Neuronal stem cell (in vitro differentiated cells): Measurements from ENCODE around the gene C3orf85.

Experiments used
- DNase-seq: peaks from one replicate; pipeline ENCODE4 v3.0.0-alpha.2; 2013; ENCODE audit warnings: low spot score
- H2AFZ ChIP-seq: one replicate; pipeline ENCODE4 v1.6.1; 2013; ENCODE audit warnings: mild to moderate bottlenecking, low read length, inconsistent platforms
- H2AK5ac ChIP-seq: 2 replicates; pipeline ENCODE4 v1.6.1; 2013; ENCODE audit warnings: low read depth, mild to moderate bottlenecking, inconsistent platforms, low read length, moderate library complexity, mixed read lengths
- H2BK120ac ChIP-seq: 2 replicates; pipeline ENCODE4 v1.6.1; 2013; ENCODE audit warnings: low read depth, mild to moderate bottlenecking, inconsistent platforms, low read length, moderate library complexity, mixed read lengths
- H2BK12ac ChIP-seq: one replicate; pipeline ENCODE4 v1.6.1; 2013; ENCODE audit warnings: low read length, inconsistent platforms
- H2BK15ac ChIP-seq: 2 replicates; pipeline ENCODE4 v1.6.1; 2013; ENCODE audit warnings: mild to moderate bottlenecking, low read length, inconsistent platforms, mixed read lengths
- H2BK5ac ChIP-seq: one replicate; pipeline ENCODE4 v1.6.1; 2013; ENCODE audit warnings: inconsistent platforms, mild to moderate bottlenecking, low read length, moderate library complexity
- H3K14ac ChIP-seq: one replicate; pipeline ENCODE4 v1.6.1; 2013; ENCODE audit warnings: low read length, inconsistent platforms
- H3K18ac ChIP-seq: 2 replicates; pipeline ENCODE4 v1.6.1; 2013; ENCODE audit warnings: low read length, inconsistent platforms
- H3K23ac ChIP-seq: 2 replicates; pipeline ENCODE4 v1.6.1; 2013; ENCODE audit warnings: low read depth, mild to moderate bottlenecking, mixed read lengths, low read length, inconsistent platforms; ENCODE audit not compliant: poor library complexity
- H3K27ac ChIP-seq: replicated peaks from 3 replicates; pipeline ENCODE4 v1.5.1; 2013; ENCODE audit warnings: low read length, inconsistent platforms
- H3K27me3 ChIP-seq, 3 experiments: 2 replicates each; pipeline ENCODE4 v1.6.1; 2013; ENCODE audit warnings: low read length in 3 of 3, mild to moderate bottlenecking in 2 of 3, inconsistent platforms in 1 of 3, low read depth in 1 of 3, mixed read lengths in 1 of 3, moderate library complexity in 1 of 3; ENCODE audit not compliant: control insufficient read depth in 3 of 3, insufficient read depth in 3 of 3
- H3K36me3 ChIP-seq, 2 donors: replicated peaks in 1 of 2; 2 replicates each; pipeline ENCODE4 v1.6.1; 2013; ENCODE audit warnings: low read length in 2 of 2; ENCODE audit not compliant: control insufficient read depth in 2 of 2, insufficient read depth in 2 of 2
- H3K4ac ChIP-seq: 2 replicates; pipeline ENCODE4 v1.6.1; 2013; ENCODE audit warnings: inconsistent platforms, mild to moderate bottlenecking, low read length, moderate library complexity
- H3K4me1 ChIP-seq, 2 donors: 1 replicate in 1 of 2; 2 replicates in 1 of 2; pipeline ENCODE4 v1.6.1; 2013; ENCODE audit warnings: low read length in 2 of 2, low read depth in 1 of 2; ENCODE audit not compliant: control insufficient read depth in 2 of 2, insufficient read depth in 1 of 2
- H3K4me2 ChIP-seq: one replicate; pipeline ENCODE4 v1.6.1; 2013; ENCODE audit warnings: mild to moderate bottlenecking, low read length, inconsistent platforms; ENCODE audit not compliant: insufficient read depth, poor library complexity, severe bottlenecking
- H3K4me3 ChIP-seq, 2 donors: 2 replicates each; pipeline ENCODE4 v1.5.1; 2013; ENCODE audit warnings: low read length in 2 of 2, mild to moderate bottlenecking in 2 of 2, inconsistent platforms in 1 of 2, moderate library complexity in 1 of 2
- H3K79me1 ChIP-seq: one replicate; pipeline ENCODE4 v1.6.1; 2013; ENCODE audit warnings: low read depth, mild to moderate bottlenecking, inconsistent platforms, low read length, moderate library complexity
- H3K9ac ChIP-seq: one replicate; pipeline ENCODE4 v1.6.1; 2013; ENCODE audit warnings: mild to moderate bottlenecking, low read depth, low read length, inconsistent platforms; ENCODE audit not compliant: poor library complexity
- H3K9me3 ChIP-seq, 2 donors: replicated peaks in 1 of 2; 2 replicates each; pipeline versions ENCODE3 to v1.6.1; 2013; ENCODE audit warnings: low read length in 2 of 2, mild to moderate bottlenecking in 2 of 2, inconsistent platforms in 1 of 2, low read depth in 1 of 2, mixed read lengths in 1 of 2, moderate library complexity in 1 of 2; ENCODE audit not compliant: control insufficient read depth in 2 of 2, insufficient read depth in 1 of 2
- H4K8ac ChIP-seq: one replicate; pipeline ENCODE4 v1.6.1; 2013; ENCODE audit warnings: low read depth, mild to moderate bottlenecking, inconsistent platforms, low read length, moderate library complexity
- H4K91ac ChIP-seq: one replicate; pipeline ENCODE4 v1.6.1; 2013; ENCODE audit warnings: low read length, low read depth, mild to moderate bottlenecking, inconsistent platforms; ENCODE audit not compliant: poor library complexity
- WGBS, 2 donors: extraction: QIAGEN DNeasy Blood & Tissue Kit; methylation state at CpG; one replicate each; pipeline ENCODE4 v1.1.7; 2013; ENCODE audit warnings: missing lambda C conversion rate in 2 of 2, mixed read lengths in 1 of 2; ENCODE audit not compliant: insufficient read length in 2 of 2, insufficient replicate concordance in 1 of 2; ENCODE audit errors: extremely low coverage in 2 of 2; 5-methylcytosine and 5-hydroxymethylcytosine counted together

Gene C3orf85

GRCh38 chr3:109178708-109179107, 42.2 kb downstream of the C3orf85 start:
- Histone ChIP-seq H3K4me1 (peaks cover 4 to 13% of the 10 kb centered on the region in 2 donors), H3K18ac (no peak overlapping the region), H2AK5ac (no peak overlapping the region), H4K8ac (no peak overlapping the region), H2BK12ac (no peak overlapping the region), H3K23ac (no peak overlapping the region), H2BK120ac (no peak overlapping the region), H2BK5ac (no peak overlapping the region), H3K79me1 (no peaks in the 10 kb centered on the region), H3K4me3 (no peak overlapping the region), H3K9ac (no peak overlapping the region), H3K9me3 (no peaks in the 10 kb centered on the region), H4K91ac (no peak overlapping the region), H3K27me3 (no peaks in the 10 kb centered on the region), H3K14ac (no peak overlapping the region), H2AFZ (peak overlapping the region; percentile 49), H2BK15ac (no peak overlapping the region), H3K36me3 (no peaks in the 10 kb centered on the region), H3K4me2 (no peak overlapping the region), H3K27ac (no peak overlapping the region), H3K4ac (no peak overlapping the region)
- no CpG with 5 or more reads among the region's 1 CpG for WGBS, 2 donors
- no peak for DNase-seq

- Histone ChIP-seq H3K79me1 (no peaks in the 10 kb centered on the region), H3K4me1 (peaks cover 0 to 3% of the 10 kb centered on the region in 2 donors), H3K9ac (no peak overlapping the region), H2BK5ac (no peak overlapping the region), H3K23ac (no peak overlapping the region), H3K4ac (no peak overlapping the region), H3K9me3 (no peaks in the 10 kb centered on the region), H3K4me2 (no peak overlapping the region), H3K4me3 (no peak overlapping the region), H3K27ac (no peak overlapping the region), H2AK5ac (no peak overlapping the region), H3K27me3 (no peaks in the 10 kb centered on the region), H4K91ac (no peak overlapping the region), H4K8ac (no peak overlapping the region), H3K14ac (no peak overlapping the region), H2AFZ (no peak overlapping the region), H3K18ac (no peak overlapping the region), H2BK120ac (no peak overlapping the region), H2BK15ac (no peak overlapping the region), H2BK12ac (no peak overlapping the region), H3K36me3 (no peaks in the 10 kb centered on the region)
- no peak for DNase-seq
These were observed 48.2 kb downstream of the C3orf85 start for GRCh38 chr3:109184726-109185125.

GRCh38 chr3:109187390-109187789, 50.9 kb downstream of the C3orf85 start:
- H4K91ac ChIP-seq: no peak overlapping the region
- DNase-seq: no peak
- no peak overlapping the region for H2AK5ac ChIP-seq
- H3K79me1 ChIP-seq: no peaks in the 10 kb centered on the region
- H3K9me3 ChIP-seq: no peaks in the 10 kb centered on the region
- H3K4me1 ChIP-seq: peaks cover 0 to 3% of the 10 kb centered on the region in 2 donors
- H3K27ac ChIP-seq: no peak overlapping the region
- H3K4ac ChIP-seq: no peak overlapping the region
- WGBS, 2 donors: no CpG with 5 or more reads among the region's 5 CpGs
- no peak overlapping the region for H2AFZ ChIP-seq
- H3K4me2 ChIP-seq: no peak overlapping the region
- H3K36me3 ChIP-seq: no peaks in the 10 kb centered on the region
- no peak overlapping the region for H2BK5ac ChIP-seq
- no peak overlapping the region for H3K9ac ChIP-seq
- H3K14ac ChIP-seq: no peak overlapping the region
- no peak overlapping the region for H2BK120ac ChIP-seq
- H4K8ac ChIP-seq: no peak overlapping the region
- H3K23ac ChIP-seq: no peak overlapping the region
- no peak overlapping the region for H2BK12ac ChIP-seq
- H2BK15ac ChIP-seq: no peak overlapping the region
- no peak overlapping the region for H3K4me3 ChIP-seq
- no peak overlapping the region for H3K18ac ChIP-seq
- H3K27me3 ChIP-seq: no peaks in the 10 kb centered on the region

- no peaks in the 10 kb centered on the region for H3K9me3 ChIP-seq
- H3K27me3 ChIP-seq: no peaks in the 10 kb centered on the region
- no peak overlapping the region for H2BK12ac ChIP-seq
- H3K79me1 ChIP-seq: no peaks in the 10 kb centered on the region
- no peak overlapping the region for H3K4ac ChIP-seq
- no peak overlapping the region for H3K14ac ChIP-seq
- H3K18ac ChIP-seq: no peak overlapping the region
- H3K4me2 ChIP-seq: no peak overlapping the region
- DNase-seq: no peak
- H2AK5ac ChIP-seq: no peak overlapping the region
- H3K9ac ChIP-seq: no peak overlapping the region
- H4K91ac ChIP-seq: no peak overlapping the region
- H3K27ac ChIP-seq: no peak overlapping the region
- H2BK15ac ChIP-seq: no peak overlapping the region
- no peak overlapping the region for H4K8ac ChIP-seq
- no peak overlapping the region for H2BK5ac ChIP-seq
- H3K36me3 ChIP-seq: no peaks in the 10 kb centered on the region
- H3K23ac ChIP-seq: no peak overlapping the region
- WGBS, 2 donors: no CpG with 5 or more reads among the region's 6 CpGs
- peaks cover 0 to 3% of the 10 kb centered on the region in 2 donors for H3K4me1 ChIP-seq
- H3K4me3 ChIP-seq: no peak overlapping the region
- peak overlapping the region; percentile 83 for H2AFZ ChIP-seq
- no peak overlapping the region for H2BK120ac ChIP-seq
These were observed 52.2 kb downstream of the C3orf85 start for GRCh38 chr3:109188741-109189140.
